ENCODE data around the gene OPRM1. TPM values are rescaled to one million over a fixed set of nuclear protein-coding genes. Genes with fewer than 3 reads are reported as not detected.

Gene OPRM1
- polyA plus RNA-seq, 1 experiment: not detected

- no peak for DNase-seq (ENCODE audit: low read depth, low spot score)
- Histone ChIP-seq H3K27ac (ENCODE audit: low read depth, low read length) (no peak overlapping the region), H3K4me3 (ENCODE audit: low read depth, low read length) (no peak overlapping the region), H3K9me3 (ENCODE audit: control insufficient read depth, insufficient read depth, low read length) (no peaks in the 10 kb centered on the region), H3K27me3 (ENCODE audit: control insufficient read depth, insufficient read depth, low read length) (no peaks in the 10 kb centered on the region)
- no peak for TF ChIP-seq CTCF (IDR thresholded peaks at IDR 0.05; ENCODE audit: low read depth, low read length)
- ChIA-PET POLR2A (no interaction called here), CTCF (no interaction called here)
Measured at GRCh38 chr6:154202958-154203357, 163.9 kb downstream of the OPRM1 start.

GRCh38 chr6:154206141-154206540 lies 167.1 kb downstream of the OPRM1 start:
- Histone ChIP-seq H3K4me3 (ENCODE audit: low read depth, low read length) (no peak overlapping the region), H3K27me3 (ENCODE audit: control insufficient read depth, insufficient read depth, low read length) (no peaks in the 10 kb centered on the region), H3K9me3 (ENCODE audit: control insufficient read depth, insufficient read depth, low read length) (no peaks in the 10 kb centered on the region), H3K27ac (ENCODE audit: low read depth, low read length) (no peak overlapping the region)
- TF ChIP-seq CTCF (IDR thresholded peaks at IDR 0.05; ENCODE audit: low read depth, low read length): no peak
- ChIA-PET CTCF (no interaction called here), POLR2A (no interaction called here)
- no peak for DNase-seq (ENCODE audit: low read depth, low spot score)

- no peaks in the 10 kb centered on the region for H3K9me3 ChIP-seq (ENCODE audit: control insufficient read depth, insufficient read depth, low read length)
- H3K4me3 ChIP-seq (ENCODE audit: low read depth, low read length): no peak overlapping the region
- no peak for DNase-seq (ENCODE audit: low read depth, low spot score)
- TF ChIP-seq CTCF (IDR thresholded peaks at IDR 0.05; ENCODE audit: low read depth, low read length): no peak
- ChIA-PET CTCF (no interaction called here), POLR2A (no interaction called here)
- H3K27me3 ChIP-seq (ENCODE audit: control insufficient read depth, insufficient read depth, low read length): no peaks in the 10 kb centered on the region
- H3K27ac ChIP-seq (ENCODE audit: low read depth, low read length): no peak overlapping the region
Measured at GRCh38 chr6:154206996-154207395, 168.0 kb downstream of the OPRM1 start.

GRCh38 chr6:154209555-154209954 lies 170.5 kb downstream of the OPRM1 start:
- Histone ChIP-seq H3K4me3 (ENCODE audit: low read depth, low read length) (no peak overlapping the region), H3K9me3 (ENCODE audit: control insufficient read depth, insufficient read depth, low read length) (no peaks in the 10 kb centered on the region), H3K27me3 (ENCODE audit: control insufficient read depth, insufficient read depth, low read length) (no peaks in the 10 kb centered on the region), H3K27ac (ENCODE audit: low read depth, low read length) (no peak overlapping the region)
- no peak for DNase-seq (ENCODE audit: low read depth, low spot score)
- POLR2A ChIA-PET: no interaction called here
- CTCF ChIA-PET: interaction anchor here (0.6 kb wide), 1 partner anchor 11 kb away, joined by 3 read pairs; no protein-coding TSS in a partner anchor
- no peak for TF ChIP-seq CTCF (IDR thresholded peaks at IDR 0.05; ENCODE audit: low read depth, low read length)

GRCh38 chr6:154210678-154211077 lies 171.6 kb downstream of the OPRM1 start:
- ChIA-PET CTCF (interaction anchor here (1.0 kb wide), 1 partner anchor 26 kb away, joined by 3 read pairs; no protein-coding TSS in a partner anchor), POLR2A (no interaction called here)
- Histone ChIP-seq H3K27me3 (ENCODE audit: control insufficient read depth, insufficient read depth, low read length) (no peaks in the 10 kb centered on the region), H3K27ac (ENCODE audit: low read depth, low read length) (no peak overlapping the region), H3K4me3 (ENCODE audit: low read depth, low read length) (no peak overlapping the region), H3K9me3 (ENCODE audit: control insufficient read depth, insufficient read depth, low read length) (no peaks in the 10 kb centered on the region)
- no peak for DNase-seq (ENCODE audit: low read depth, low spot score)
- no peak for TF ChIP-seq CTCF (IDR thresholded peaks at IDR 0.05; ENCODE audit: low read depth, low read length)

Data from AG04450 (cell line).